ENCODE data around the gene MYH9.

MYH9 gene

DNA sequence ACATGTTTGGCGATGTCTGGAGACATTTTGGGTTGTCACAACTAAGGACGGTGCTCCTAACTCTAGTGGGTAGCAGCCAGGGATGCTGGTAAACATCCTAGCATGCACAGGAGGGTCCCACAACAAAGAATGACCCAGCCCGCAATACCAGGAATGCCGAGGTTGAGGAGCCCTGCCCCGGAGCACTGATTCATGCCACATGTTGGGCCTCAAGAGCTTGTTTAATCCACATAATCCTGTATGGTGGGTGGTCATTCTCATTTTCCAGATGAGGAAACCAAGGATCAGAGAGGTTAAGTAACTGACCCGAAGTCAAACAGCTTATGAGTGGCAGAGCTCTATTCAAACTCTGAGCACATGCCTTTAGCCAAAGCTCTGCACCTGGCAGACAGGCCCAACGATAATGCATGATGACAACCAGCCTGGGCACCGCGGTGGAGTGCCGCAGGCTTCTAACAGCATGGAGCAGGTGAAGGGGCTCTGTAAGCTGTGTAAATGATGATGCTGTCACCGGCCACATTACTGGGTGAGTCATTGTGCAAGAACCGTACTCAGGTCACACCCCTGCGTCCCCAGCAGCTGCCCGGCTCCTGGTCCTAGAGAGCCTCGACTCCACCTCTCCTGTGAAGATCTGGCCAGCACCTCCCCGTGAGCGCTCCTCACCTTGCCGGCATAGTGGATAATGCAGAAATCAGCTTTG, 76.2 kb downstream of the MYH9 start:
- TF ChIP-seq CTCF (IDR thresholded peaks at IDR 0.05; ENCODE audit: insufficient read depth, low read depth, low read length, missing control alignments), result no peak

DNA sequence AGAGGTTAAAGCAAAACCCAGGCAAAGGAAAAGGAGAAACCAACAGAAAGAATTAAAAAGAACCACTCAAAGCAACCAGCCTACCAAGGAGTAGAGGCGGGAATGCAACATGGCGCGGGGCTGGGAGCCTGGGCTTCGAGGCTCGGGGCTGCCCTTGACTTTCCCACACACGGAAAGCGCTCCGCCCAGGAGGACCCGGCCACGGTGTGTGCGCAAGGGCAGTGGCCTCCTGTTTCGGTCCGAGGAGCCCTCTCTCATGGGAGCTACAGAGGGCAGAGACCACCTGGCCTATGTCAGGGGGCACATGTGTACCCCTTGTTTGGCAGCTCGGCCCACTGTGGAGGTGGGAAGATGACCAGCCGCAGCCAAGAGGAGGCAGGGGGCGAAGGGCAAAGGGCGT, 78.9 kb downstream of the MYH9 start:
- no peak overlapping the region for H3K4me3 ChIP-seq (ENCODE audit: low read depth, low read length)
- TF ChIP-seq CTCF (IDR thresholded peaks at IDR 0.05; ENCODE audit: insufficient read depth, low read depth, low read length, missing control alignments), result no peak
- DNase-seq (ENCODE audit: low read depth), result no peak

More for the DNA sequence above, 76.2 kb downstream of the MYH9 start:
- H3K4me3 ChIP-seq (ENCODE audit: low read depth, low read length), result no peak overlapping the region
- DNase-seq (ENCODE audit: low read depth), result no peak

GRCh38 chr22:36306227-36306626, 81.5 kb downstream of the MYH9 start:
- H3K4me3 ChIP-seq (ENCODE audit: low read depth, low read length), result no peak overlapping the region
- TF ChIP-seq CTCF (IDR thresholded peaks at IDR 0.05; ENCODE audit: insufficient read depth, low read depth, low read length, missing control alignments), result no peak
- no peak for DNase-seq (ENCODE audit: low read depth)

- DNase-seq (ENCODE audit: low read depth), result no peak
- no peak for TF ChIP-seq CTCF (IDR thresholded peaks at IDR 0.05; ENCODE audit: insufficient read depth, low read depth, low read length, missing control alignments)
- H3K4me3 ChIP-seq (ENCODE audit: low read depth, low read length), result no peak overlapping the region
Measured at GRCh38 chr22:36305813-36306212, 82.0 kb downstream of the MYH9 start.

- no peak for DNase-seq (ENCODE audit: low read depth)
- no peak for TF ChIP-seq CTCF (IDR thresholded peaks at IDR 0.05; ENCODE audit: insufficient read depth, low read depth, low read length, missing control alignments)
- no peak overlapping the region for H3K4me3 ChIP-seq (ENCODE audit: low read depth, low read length)
Measured at GRCh38 chr22:36304429-36304828, 83.3 kb downstream of the MYH9 start.

DNA sequence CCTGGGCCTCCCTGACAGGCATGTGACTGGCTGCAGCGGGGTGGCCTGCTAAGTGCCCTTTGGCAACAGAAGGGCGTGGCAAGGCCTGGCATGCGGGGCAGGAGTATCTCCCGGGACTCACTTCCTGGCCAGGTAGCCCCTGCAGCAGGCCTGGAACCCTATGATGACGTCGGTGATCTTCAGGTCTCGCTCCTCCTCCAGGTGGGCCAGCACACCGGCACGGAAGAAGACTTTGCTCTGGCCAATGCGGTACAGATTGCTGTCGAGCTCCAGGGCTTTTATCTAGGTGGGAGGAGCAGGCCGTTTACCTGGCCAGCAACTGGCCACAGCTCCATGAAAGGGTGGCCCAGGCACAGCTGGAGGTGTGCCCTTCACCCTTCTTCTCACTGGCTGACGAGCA, 83.9 kb downstream of the MYH9 start:
- DNase-seq (ENCODE audit: low read depth), result no peak
- no peak for TF ChIP-seq CTCF (IDR thresholded peaks at IDR 0.05; ENCODE audit: insufficient read depth, low read depth, low read length, missing control alignments)
- no peak overlapping the region for H3K4me3 ChIP-seq (ENCODE audit: low read depth, low read length)

GRCh38 chr22:36303115-36303467, 84.7 kb downstream of the MYH9 start:
- no peak overlapping the region for H3K4me3 ChIP-seq (ENCODE audit: low read depth, low read length)
- no peak for TF ChIP-seq CTCF (IDR thresholded peaks at IDR 0.05; ENCODE audit: insufficient read depth, low read depth, low read length, missing control alignments)
- DNase-seq (ENCODE audit: low read depth), result no peak

Data from GM12865 (cell line).